Mesothelial cell of epicardium (in vitro differentiated cells): ENCODE data around the gene ADIPOQ. TPM values are rescaled to one million over a fixed set of nuclear protein-coding genes. Genes with fewer than 3 reads are reported as not detected.
"Not testable (repeated sequence)": the region's sequence is repeated elsewhere in the genome, so short reads cannot be mapped to it uniquely, and the experiment has no call there.

ENCODE experiments used
- DNase-seq, 2 experiments: peaks; one replicate each; pipeline ENCODE4 v3.0.0; 2021; ENCODE audit warnings: low spot score in 2 of 2; ENCODE audit not compliant: unreplicated experiment in 2 of 2
- H3K27ac Mint-ChIP-seq: 2 replicates; pipeline ENCODE4 v1.8.0; 2021; ENCODE audit warnings: mixed read lengths
- H3K27me3 Mint-ChIP-seq: 2 replicates; pipeline ENCODE4 v1.8.0; 2021; ENCODE audit warnings: low read depth, mixed read lengths
- H3K36me3 Mint-ChIP-seq: 2 replicates; pipeline ENCODE4 v1.8.0; 2021; ENCODE audit warnings: mixed read lengths
- H3K4me1 Mint-ChIP-seq: 2 replicates; pipeline ENCODE4 v1.8.0; 2021; ENCODE audit warnings: mixed read lengths
- H3K4me3 Mint-ChIP-seq: 2 replicates; pipeline ENCODE4 v1.8.0; 2021; ENCODE audit warnings: mild to moderate bottlenecking, moderate library complexity, mixed read lengths
- H3K9me3 Mint-ChIP-seq: 2 replicates; pipeline ENCODE4 v1.8.0; 2021; ENCODE audit warnings: mixed read lengths
- total RNA-seq: library from RNA; stranded (reverse); gene quantifications from 3 replicates; pipeline ENCODE4 v1.2.1, GENCODE V29; 2021
- TF ChIP-seq, protein P1 (sequence below): fragments of 200-600 bp; sonication (generic); IDR thresholded peaks from one replicate; pipeline ENCODE4 v1.5.0; 2021; ENCODE audit warnings: antibody characterized with exemption; ENCODE audit not compliant: unreplicated experiment

Gene ADIPOQ
- total RNA-seq, 1 donor from 2014 or later = not detected

DNA sequence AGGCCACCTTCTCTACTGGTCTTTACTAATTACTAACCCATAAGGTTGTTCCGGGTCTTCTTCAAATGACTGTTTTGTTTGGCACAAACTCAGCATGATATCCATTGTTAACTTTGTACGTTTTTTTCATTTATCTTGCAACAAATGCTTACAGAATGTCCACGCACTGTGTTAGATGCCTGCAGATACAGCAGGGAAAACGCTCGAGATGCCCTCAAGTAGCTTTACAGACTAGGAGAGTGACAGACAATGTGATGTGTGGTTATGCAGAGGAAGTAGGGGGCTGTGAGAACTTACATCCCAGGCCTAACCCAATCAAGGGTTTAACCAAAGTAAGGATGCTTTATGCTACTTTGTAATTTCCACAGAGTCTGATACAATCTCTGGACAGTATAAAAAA is 35.3 kb upstream of the ADIPOQ start:
- no peak for DNase-seq
- peak overlapping the region; percentile 94 for H3K4me3 Mint-ChIP-seq
- peak overlapping the region; percentile 90 for H3K27ac Mint-ChIP-seq
- peaks cover 2% of the 10 kb centered on the region for H3K27me3 Mint-ChIP-seq
- no peaks in the 10 kb centered on the region for H3K9me3 Mint-ChIP-seq
- peaks cover 12% of the 10 kb centered on the region for H3K4me1 Mint-ChIP-seq
- TF ChIP-seq, protein P1, sequence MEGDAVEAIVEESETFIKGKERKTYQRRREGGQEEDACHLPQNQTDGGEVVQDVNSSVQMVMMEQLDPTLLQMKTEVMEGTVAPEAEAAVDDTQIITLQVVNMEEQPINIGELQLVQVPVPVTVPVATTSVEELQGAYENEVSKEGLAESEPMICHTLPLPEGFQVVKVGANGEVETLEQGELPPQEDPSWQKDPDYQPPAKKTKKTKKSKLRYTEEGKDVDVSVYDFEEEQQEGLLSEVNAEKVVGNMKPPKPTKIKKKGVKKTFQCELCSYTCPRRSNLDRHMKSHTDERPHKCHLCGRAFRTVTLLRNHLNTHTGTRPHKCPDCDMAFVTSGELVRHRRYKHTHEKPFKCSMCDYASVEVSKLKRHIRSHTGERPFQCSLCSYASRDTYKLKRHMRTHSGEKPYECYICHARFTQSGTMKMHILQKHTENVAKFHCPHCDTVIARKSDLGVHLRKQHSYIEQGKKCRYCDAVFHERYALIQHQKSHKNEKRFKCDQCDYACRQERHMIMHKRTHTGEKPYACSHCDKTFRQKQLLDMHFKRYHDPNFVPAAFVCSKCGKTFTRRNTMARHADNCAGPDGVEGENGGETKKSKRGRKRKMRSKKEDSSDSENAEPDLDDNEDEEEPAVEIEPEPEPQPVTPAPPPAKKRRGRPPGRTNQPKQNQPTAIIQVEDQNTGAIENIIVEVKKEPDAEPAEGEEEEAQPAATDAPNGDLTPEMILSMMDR = no peak
- peaks cover 4% of the 10 kb centered on the region for H3K36me3 Mint-ChIP-seq

DNA sequence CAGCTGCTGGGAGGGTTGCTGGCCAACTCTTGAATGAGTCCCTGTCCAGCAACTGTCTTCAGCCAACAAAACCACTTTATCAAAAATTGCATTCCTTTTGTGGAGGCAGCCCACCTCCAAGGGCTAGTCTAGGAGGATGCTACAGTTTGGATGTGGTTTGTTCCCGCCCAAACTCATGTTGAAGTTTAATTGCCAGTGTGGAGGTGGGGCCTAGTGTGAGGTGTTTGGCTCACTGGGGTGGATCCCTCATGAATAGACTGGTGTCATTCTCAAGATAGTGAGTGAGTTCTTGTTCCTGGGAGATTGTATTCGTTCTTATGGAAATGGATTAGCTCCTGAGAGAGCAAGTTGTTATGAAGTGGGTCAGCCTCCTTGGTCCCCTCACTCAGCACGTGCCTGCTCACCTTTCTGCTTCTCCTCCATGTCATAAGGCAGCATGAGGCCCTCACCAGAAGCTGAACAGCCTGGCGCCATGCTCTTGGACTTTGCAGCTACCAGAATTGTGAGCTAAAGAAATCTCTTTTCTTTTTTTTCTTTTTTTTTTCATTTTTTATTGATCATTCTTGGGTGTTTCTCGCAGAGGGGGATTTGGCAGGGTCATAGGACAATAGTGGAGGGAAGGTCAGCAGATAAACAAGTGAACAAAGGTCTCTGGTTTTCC is 32.0 kb upstream of the ADIPOQ start:
- TF ChIP-seq, protein P1 = no peak
- DNase-seq = no peak
- H3K27ac Mint-ChIP-seq = no peak overlapping the region
- H3K4me3 Mint-ChIP-seq = no peak overlapping the region
- no peaks in the 10 kb centered on the region for H3K36me3 Mint-ChIP-seq
- H3K27me3 Mint-ChIP-seq = peaks cover 4% of the 10 kb centered on the region
- peaks cover 10% of the 10 kb centered on the region for H3K4me1 Mint-ChIP-seq
- H3K9me3 Mint-ChIP-seq = no peaks in the 10 kb centered on the region

DNA sequence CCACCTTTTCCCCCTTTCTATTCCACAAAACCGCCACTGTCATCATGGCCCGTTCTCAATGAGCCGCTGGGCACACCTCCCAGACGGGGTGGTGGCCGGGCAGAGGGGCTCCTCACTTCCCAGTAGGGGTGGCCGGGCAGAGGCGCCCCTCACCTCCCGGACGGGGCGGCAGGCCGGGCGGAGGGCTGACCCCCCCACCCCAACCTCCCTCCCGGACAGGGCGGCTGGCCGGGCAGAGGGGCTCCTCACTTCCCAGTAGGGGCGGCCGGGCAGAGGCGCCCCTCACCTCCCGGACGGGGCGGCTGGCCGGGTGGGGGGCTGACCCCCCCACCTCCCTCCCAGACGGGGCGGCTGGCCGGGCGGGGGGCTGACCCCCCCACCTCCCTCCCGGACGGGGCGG is 31.2 kb upstream of the ADIPOQ start:
- H3K36me3 Mint-ChIP-seq, H3K27me3 Mint-ChIP-seq, H3K9me3 Mint-ChIP-seq, H3K27ac Mint-ChIP-seq, H3K4me1 Mint-ChIP-seq, H3K4me3 Mint-ChIP-seq, DNase-seq: not testable (repeated sequence)

DNA sequence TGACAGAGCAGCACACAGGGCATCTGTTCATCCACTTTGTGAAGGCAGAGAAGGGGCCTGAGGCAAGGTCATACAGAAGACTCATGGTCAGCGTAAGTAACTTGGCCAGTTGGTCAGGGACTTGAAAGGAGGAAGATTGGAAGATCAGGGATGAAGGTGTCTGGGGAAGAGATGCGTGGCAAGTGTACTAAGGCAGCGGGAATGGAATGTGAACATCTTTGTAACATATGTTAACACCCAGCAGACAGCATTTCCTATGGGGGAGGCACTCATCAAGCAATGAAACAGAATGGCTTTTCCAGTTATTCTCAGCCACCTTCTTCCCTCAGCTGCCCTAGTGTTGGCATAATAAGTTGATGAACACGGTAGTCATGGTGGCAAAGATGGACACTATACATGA is 28.4 kb upstream of the ADIPOQ start:
- no peak overlapping the region for H3K4me3 Mint-ChIP-seq
- no peak for DNase-seq
- TF ChIP-seq, protein P1 = no peak
- H3K27me3 Mint-ChIP-seq = peaks cover 4% of the 10 kb centered on the region
- H3K27ac Mint-ChIP-seq = no peak overlapping the region
- H3K4me1 Mint-ChIP-seq = no peaks in the 10 kb centered on the region
- H3K9me3 Mint-ChIP-seq = no peaks in the 10 kb centered on the region
- H3K36me3 Mint-ChIP-seq = no peaks in the 10 kb centered on the region

DNA sequence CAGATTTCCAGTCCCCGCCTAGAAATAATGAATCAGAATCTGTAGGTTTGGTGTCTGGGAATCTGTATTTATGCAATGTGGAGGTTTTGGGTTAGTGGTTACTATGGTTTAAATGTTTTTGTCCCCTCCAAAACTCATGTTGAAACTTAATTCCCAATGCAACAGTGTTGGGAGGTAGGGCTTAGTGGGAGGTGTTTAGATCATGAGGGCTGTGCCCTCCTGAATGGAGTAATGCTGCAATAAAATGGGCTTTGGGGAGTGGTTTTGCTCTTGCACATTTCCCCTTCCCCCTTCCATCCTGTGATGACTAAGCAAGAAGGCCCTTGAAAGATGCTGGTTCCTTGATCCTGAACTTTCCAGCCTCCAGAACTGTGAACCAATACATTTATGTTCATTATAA is 27.1 kb upstream of the ADIPOQ start:
- DNase-seq = no peak
- TF ChIP-seq, protein P1 = no peak
- Mint-ChIP-seq H3K27me3 (peaks cover 4% of the 10 kb centered on the region), H3K4me3 (no peak overlapping the region), H3K36me3 (no peaks in the 10 kb centered on the region), H3K9me3 (no peaks in the 10 kb centered on the region), H3K4me1 (no peaks in the 10 kb centered on the region), H3K27ac (no peak overlapping the region)

DNA sequence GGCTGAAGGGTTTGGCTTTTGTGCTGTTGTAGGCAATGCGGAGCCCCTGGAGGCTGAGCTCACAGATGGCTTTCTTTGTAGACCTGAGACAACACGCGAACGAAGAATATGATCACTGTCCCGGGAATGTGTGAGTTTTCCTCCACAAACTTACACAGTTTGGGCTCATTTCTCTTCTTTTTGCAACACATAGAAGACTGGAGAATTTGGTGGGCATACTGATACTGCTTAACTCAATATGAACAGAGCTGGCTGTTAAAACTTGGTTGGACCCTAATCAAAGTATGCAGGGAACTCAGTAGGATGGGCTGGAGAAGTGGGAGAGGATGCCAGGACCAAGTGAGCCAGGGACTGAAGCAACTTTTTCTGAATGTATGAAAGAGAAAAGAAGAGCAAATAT is 24.0 kb upstream of the ADIPOQ start:
- H3K9me3 Mint-ChIP-seq = no peaks in the 10 kb centered on the region
- H3K4me3 Mint-ChIP-seq = no peak overlapping the region
- no peak overlapping the region for H3K27ac Mint-ChIP-seq
- H3K36me3 Mint-ChIP-seq = no peaks in the 10 kb centered on the region
- DNase-seq = no peak
- TF ChIP-seq, protein P1 = no peak
- peaks cover 18% of the 10 kb centered on the region for H3K27me3 Mint-ChIP-seq
- H3K4me1 Mint-ChIP-seq = no peaks in the 10 kb centered on the region
